Cerebellar nuclear complex (tissue), 1 donor: ENCODE results near the gene SCG3.
"Not testable (repeated sequence)": the region's sequence is repeated elsewhere in the genome, so short reads cannot be mapped to it uniquely, and the experiment has no call there.

Source experiments
- DNase-seq, 2 experiments: peaks; one replicate each; lab custom pipeline; 2025; lab: John Stamatoyannopoulos, UW

Gene SCG3

GRCh38 chr15:51681303-51681963, at the start of gene SCG3:
Gene SCG3, plus strand, starts transcription at chr15:51681503. Its CDS starts 253 bp downstream, at chr15:51681756.
- peak; percentile 33 to 36 for DNase-seq

GRCh38 chr15:51634591-51635198, 46.6 kb upstream of the SCG3 start:
- DNase-seq, result no peak

GRCh38 chr15:51641490-51642130, 39.7 kb upstream of the SCG3 start:
- DNase-seq, result no peak

- no peak for DNase-seq
These were observed 38.6 kb upstream of the SCG3 start for GRCh38 chr15:51642696-51643095.

GRCh38 chr15:51647128-51647562, 34.2 kb upstream of the SCG3 start:
- DNase-seq, result no peak

- DNase-seq, result not testable (repeated sequence)
These were observed 33.2 kb upstream of the SCG3 start for GRCh38 chr15:51648101-51648500.

GRCh38 chr15:51648643-51649042, 32.7 kb upstream of the SCG3 start:
- DNase-seq, result not testable (repeated sequence)

- DNase-seq, result peak in 1 of 2 experiments; percentile 58
These were observed 31.4 kb upstream of the SCG3 start for GRCh38 chr15:51649659-51650521.

GRCh38 chr15:51652084-51652668, 29.1 kb upstream of the SCG3 start:
- DNase-seq, result no peak

GRCh38 chr15:51655401-51656057, 25.8 kb upstream of the SCG3 start:
- DNase-seq, result not testable (repeated sequence)

- no peak for DNase-seq
These were observed 22.6 kb upstream of the SCG3 start for GRCh38 chr15:51658664-51659063.

- DNase-seq, result no peak
These were observed 20.2 kb upstream of the SCG3 start for GRCh38 chr15:51661072-51661471.

- DNase-seq, result no peak
These were observed 13.8 kb upstream of the SCG3 start for GRCh38 chr15:51667478-51667877.

- DNase-seq, result no peak
These were observed 12.9 kb upstream of the SCG3 start for GRCh38 chr15:51668446-51668845.

GRCh38 chr15:51669381-51669780, 11.9 kb upstream of the SCG3 start:
- no peak for DNase-seq

- no peak for DNase-seq
These were observed 9.1 kb upstream of the SCG3 start for GRCh38 chr15:51672155-51672687.

- DNase-seq, result no peak
These were observed 8.1 kb upstream of the SCG3 start for GRCh38 chr15:51672913-51673857.

- no peak for DNase-seq
These were observed 6.1 kb upstream of the SCG3 start for GRCh38 chr15:51675234-51675633.

- no peak for DNase-seq
These were observed 4.3 kb upstream of the SCG3 start for GRCh38 chr15:51677021-51677420.

- no peak for DNase-seq
These were observed 3.9 kb upstream of the SCG3 start for GRCh38 chr15:51677452-51677851.
